NCI-H460 (cell line): ENCODE results near the gene TENM3. TPM values are rescaled to one million over a fixed set of nuclear protein-coding genes. Genes with fewer than 3 reads are reported as not detected.

Experiments used
- DNase-seq: peaks from one replicate; pipeline ENCODE4 v3.0.0-alpha.2; 2016; ENCODE audit warnings: low read depth; ENCODE audit errors: extremely low read depth
- total RNA-seq: library from RNA; depleted of rRNA; stranded (reverse); fragments of >200 nt; shearing (Covaris generic); gene quantifications from 2 replicates; pipeline ENCODE4 v1.2.3, GENCODE V29; 2014

Gene TENM3
- total RNA-seq, 1 experiment from 2014 or later = 13.8 TPM

DNA sequence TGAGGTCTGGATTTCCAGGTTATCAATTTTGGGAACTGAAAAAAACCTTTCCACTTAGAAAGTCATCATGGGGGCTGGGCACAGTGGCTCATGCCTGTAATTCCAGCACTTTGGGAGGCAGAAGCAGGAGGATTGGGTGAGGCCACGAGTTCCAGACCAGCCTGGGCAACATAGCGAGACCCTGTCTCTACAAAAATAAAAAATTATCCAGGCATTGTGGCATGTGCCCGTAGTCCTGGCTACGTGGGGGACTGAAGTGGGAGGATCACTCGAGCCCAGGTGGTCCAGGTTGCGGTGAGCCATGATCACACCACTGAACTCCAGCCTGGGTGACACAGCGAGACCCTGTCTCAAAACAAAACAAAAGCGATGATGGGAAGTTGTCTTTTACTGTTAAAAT is 7.9 kb downstream of the TENM3 start:
- DNase-seq = no peak

DNA sequence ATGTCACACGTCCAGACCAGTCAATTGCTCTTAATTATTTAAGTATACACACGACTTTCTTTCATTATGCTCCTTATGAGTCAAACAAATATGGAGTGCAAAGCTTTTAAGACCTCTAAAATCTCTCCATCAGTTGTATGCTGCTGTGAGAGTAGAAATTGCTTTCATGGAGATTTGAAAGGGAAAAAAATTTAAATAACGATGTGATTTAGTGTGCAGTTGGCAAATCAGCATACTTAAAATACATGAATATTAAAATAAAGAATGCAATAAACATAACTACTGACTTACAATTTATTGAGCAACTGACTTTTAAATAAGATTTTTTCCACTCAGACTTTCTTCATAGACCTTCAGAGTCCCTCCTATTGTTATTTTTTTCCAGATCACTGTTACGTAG is 9.0 kb downstream of the TENM3 start:
- no peak for DNase-seq

- no peak for DNase-seq
These were observed 11.0 kb downstream of the TENM3 start for GRCh38 chr4:182254026-182254780.

DNA sequence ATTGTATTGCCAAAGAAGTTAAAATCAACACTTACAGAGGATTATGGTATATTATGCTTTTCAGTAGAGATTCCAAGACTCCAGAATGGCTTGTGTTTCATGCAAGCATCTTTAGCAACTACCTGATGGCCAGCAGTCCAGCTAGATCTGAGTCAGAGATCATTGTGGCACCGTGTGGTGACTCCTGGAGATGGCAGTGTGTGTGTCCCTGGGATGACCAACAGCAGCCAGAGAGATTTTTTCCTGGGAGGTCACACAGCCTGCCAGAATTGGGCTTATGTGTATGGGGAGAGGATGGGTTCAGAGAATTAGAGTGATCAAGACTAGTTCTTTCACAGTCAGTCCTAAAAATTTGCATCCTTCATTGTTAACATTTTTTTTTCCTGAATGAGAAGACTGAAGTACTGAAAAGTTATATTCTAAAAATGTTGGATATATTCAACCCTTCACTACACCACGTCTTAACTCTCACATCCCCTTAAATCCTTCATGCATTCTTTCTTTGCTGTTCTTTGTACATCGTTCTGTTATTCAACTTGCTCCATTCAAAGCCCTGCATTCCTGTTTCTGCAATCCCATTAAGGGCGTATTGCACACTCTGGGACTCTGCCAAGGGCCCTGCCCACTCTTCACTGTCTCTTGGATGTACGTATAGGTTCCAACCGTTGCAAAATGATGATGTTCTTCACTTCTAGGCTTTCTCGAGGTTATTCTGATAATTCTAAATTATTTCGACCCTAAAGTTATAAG is 12.4 kb downstream of the TENM3 start:
- no peak for DNase-seq

GRCh38 chr4:182257016-182257415 is 13.8 kb downstream of the TENM3 start:
- no peak for DNase-seq

DNA sequence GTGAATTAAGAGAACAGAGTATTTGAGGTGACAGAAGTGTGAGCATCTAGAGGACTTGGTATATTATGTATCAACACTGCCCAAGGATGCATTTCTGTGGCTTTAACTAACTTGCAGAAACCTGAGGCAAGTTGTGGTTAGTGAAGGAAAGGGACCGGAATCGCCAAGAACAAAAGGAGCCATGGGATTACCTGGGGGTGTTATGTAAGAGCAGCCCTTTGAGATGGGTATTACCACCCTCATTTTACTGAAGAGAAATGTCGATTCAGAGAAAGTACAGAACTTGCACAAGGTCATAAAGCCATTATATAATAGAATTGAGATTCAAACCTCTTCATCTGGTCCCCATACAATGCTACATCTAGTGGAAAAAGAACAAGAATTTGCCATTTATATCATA is 14.3 kb downstream of the TENM3 start:
- DNase-seq = no peak

- no peak for DNase-seq
These were observed 15.3 kb downstream of the TENM3 start for GRCh38 chr4:182258441-182259000.

DNA sequence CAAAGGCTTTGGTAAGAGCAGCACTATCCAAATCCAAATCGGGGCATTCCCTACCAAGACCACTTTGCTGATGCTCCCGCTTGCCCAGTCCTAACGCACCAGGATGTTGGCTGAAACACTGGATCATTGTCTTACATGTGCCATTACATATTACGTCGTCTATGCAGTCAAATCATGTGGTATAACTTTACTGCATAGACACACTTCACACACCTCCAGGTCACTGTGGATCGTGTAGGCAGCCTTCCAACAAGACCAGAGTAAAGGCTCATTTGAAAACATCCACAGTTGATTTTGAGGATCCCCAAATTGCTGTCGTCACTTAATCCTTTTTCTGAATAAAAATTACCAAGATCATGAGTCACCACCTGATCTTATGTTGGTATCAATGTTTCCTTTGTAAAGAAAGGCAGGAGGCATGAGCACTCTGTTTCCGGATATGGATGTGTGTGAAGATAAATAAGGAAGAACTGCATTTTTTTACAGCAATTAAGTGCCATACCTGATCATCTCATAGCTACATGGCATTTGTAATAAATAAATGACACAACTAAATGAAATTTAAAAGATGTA is 18.5 kb downstream of the TENM3 start:
- DNase-seq = no peak

DNA sequence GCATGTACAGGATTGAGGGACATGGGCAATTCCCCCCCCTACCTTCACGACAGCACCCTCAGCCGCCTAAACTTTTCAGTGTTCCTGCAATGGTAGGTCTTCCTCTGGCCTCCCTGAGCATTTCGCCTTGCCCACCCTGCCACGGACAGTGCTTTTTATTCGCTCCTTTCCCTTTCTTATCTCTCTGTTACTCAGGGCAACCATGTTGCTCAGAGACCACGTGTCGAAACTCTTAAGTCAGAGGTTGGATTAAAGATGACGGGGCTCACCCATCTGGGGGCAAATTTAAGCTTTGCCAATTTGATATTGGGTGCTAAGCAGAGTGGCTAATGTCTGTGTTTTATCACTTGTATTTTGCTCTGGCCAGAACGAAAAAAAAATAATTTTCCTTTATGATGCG is 20.4 kb downstream of the TENM3 start:
- no peak for DNase-seq

- no peak for DNase-seq
These were observed 21.0 kb downstream of the TENM3 start for GRCh38 chr4:182264139-182264752.

DNA sequence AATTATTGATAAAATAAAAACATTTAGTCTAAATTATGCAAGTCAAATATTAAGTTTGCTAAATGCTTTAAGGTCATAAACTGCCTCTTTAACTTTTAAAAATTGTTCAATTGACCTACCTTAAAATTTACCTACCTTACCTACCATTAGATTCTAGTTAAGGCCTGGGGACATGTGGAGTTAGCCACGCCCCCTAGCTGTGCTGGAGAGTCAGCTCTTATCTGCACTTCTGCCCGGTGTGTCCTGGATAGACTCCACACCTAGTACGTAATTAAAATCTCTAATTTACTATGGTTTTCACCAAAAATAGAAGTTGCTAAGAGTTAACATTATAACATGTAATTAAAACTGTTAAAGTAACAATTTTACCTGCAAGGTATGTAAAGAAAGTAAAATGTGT is 22.7 kb downstream of the TENM3 start:
- DNase-seq = no peak

DNA sequence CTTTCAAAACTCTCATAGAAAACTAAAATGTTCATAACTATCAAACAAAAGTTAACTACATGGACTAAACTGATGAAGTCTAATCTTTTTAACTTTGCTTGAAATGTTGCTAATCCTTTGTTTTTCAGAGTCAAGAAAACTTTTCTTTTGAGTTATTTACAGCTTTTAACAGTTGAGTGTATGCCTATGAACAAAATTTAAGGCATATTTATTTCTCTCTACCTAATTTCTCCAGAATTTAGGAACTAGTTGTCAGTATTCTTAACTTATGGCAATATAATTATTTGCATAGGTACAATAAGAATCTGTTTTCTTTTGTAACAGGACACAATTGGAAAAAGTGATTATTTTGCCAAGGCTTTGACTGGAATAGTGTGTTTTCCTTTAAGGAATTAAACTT is 23.8 kb downstream of the TENM3 start:
- DNase-seq = no peak

- DNase-seq = no peak
These were observed 25.8 kb downstream of the TENM3 start for GRCh38 chr4:182268966-182269365.

- DNase-seq = no peak
These were observed 28.5 kb downstream of the TENM3 start for GRCh38 chr4:182271731-182272130.

DNA sequence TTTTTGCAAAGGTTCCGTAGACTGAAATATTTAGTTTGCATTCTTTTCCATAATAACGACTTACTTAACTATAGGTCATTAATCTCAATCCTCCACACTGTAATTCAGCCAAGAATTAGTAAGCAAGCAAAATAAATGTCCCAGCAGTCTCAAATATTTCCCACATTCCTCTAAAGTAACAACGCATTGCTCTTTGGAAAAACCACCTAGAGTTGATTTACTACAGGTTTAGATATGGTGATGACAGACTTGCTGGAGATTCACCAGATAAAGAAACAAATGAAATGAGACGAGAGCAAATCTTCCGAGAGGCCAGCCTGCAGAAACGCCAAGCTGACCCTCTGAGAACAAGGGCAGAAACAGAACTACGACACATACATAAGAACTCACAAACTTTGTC is 28.9 kb downstream of the TENM3 start:
- no peak for DNase-seq

DNA sequence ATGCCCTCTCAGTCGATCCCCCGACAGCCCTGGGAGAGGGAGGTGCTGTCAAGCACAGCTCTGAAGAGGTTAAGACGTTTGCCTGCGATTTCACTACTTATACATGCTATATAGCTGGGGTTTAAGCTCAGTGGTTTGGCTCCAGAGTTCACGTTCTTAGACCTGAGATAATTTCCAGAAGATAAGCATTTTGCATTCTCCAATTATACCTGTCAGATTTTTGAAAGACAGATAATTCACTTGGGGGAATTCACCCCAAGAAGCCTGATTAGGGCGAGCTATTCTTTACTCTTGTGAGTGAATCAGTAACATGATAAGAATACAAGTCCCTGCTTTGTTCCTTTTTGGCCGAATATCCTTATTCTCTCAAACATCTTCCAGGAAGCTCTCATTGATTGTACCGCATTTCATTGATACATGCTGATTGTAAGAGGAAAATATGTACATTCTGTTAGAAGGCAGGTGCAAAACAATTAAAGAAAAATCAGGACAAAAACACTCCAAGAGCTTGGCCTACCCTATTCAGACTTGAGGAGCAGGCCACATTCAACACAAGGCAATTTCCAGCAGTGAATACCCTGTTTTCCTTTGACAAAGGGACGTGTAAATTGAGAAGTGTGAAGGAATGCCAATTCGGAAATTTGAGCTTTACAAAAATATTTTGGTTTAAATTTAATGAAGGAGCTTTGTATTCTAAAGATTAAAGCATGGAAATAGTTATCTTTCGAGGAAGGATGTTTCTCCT is 30.2 kb downstream of the TENM3 start:
- DNase-seq = no peak

GRCh38 chr4:182276210-182277109 is 33.3 kb downstream of the TENM3 start:
- DNase-seq = no peak

GRCh38 chr4:182277377-182277776 is 34.2 kb downstream of the TENM3 start:
- no peak for DNase-seq

GRCh38 chr4:182278729-182279128 is 35.5 kb downstream of the TENM3 start:
- no peak for DNase-seq
